K562 (cell line): ENCODE measurements around the gene ZNF787. TPM values are rescaled to one million over a fixed set of nuclear protein-coding genes. Genes with fewer than 3 reads are reported as not detected.
"Not testable (repeated sequence)": the region's sequence is repeated elsewhere in the genome, so short reads cannot be mapped to it uniquely, and the experiment has no call there.

ENCODE experiments used
- ATAC-seq: fragments of 200-7000 bp; cut with Tn5 transposase; 3 replicates; pipeline ENCODE4 v1.9.1; 2020; ENCODE audit warnings: moderate library complexity
- BruUV-seq: library from RNA; stranded (reverse); fragments of 400-500 nt; replicated peaks from 2 replicates; lab custom pipeline; 2021; lab: Mats Ljungman, UMichigan
- CTCF ChIA-PET: fragments of 300-600 bp; formaldehyde crosslinking; extraction: SDS; loops from one replicate; lab custom pipeline; 2021; ENCODE audit warnings: low intra/inter-chr PET ratio; lab: Yijun Ruan, JAX
- POLR2A ChIA-PET: fragments of 300-600, 350-650 bp; sonication (Branson Sonifier 250); formaldehyde crosslinking; extraction: SDS; loops from one replicate; lab custom pipeline; 2021; ENCODE audit warnings: antibody characterized with exemption, inconsistent platforms; lab: Yijun Ruan, JAX
- DNase-seq, 4 experiments: peaks; one replicate each; pipeline versions ENCODE4 v3.0.0 to v3.0.0-alpha.2; 2011 to 2018; ENCODE audit warnings: low spot score in 3 of 4, mixed read lengths in 3 of 4; ENCODE audit errors: extremely low read depth in 1 of 4
- FAIRE-seq: peaks from 2 replicates; lab custom pipeline; 2011; peaks lifted over from hg19 to GRCh38; lab: Jason Lieb, UNC
- H2AFZ ChIP-seq: 2 replicates; pipeline ENCODE4 v1.6.0; 2011; ENCODE audit warnings: low read depth, low read length, control low read depth, inconsistent platforms
- H3K27ac ChIP-seq: fragments of 200-600 bp; 3 replicates; pipeline ENCODE4 v1.8.0; 2011; ENCODE audit warnings: low read depth, mild to moderate bottlenecking, control low read depth, inconsistent platforms, low read length, moderate library complexity, mixed read lengths; ENCODE audit errors: extremely low read depth
- H3K27me3 ChIP-seq, 2 experiments: fragments of 300-600 bp in 1 of 2; 2 replicates in 1 of 2; 3 replicates in 1 of 2; pipeline versions ENCODE4 v1.6.0 to v1.8.0; 2011; ENCODE audit warnings: inconsistent platforms in 2 of 2, low read length in 2 of 2, mild to moderate bottlenecking in 1 of 2, mixed read lengths in 1 of 2, moderate library complexity in 1 of 2; ENCODE audit not compliant: control insufficient read depth in 2 of 2, insufficient read depth in 2 of 2
- H3K36me3 ChIP-seq: fragments of 300-600 bp; 3 replicates; pipeline ENCODE4 v1.8.0; 2011; ENCODE audit warnings: mild to moderate bottlenecking, low read length, inconsistent platforms; ENCODE audit not compliant: control insufficient read depth, insufficient read depth
- H3K4me1 ChIP-seq, 2 experiments: fragments of 200-600 bp in 1 of 2; replicated peaks in 1 of 2; 2 replicates in 1 of 2; 3 replicates in 1 of 2; pipeline versions ENCODE4 v1.5.1 to v1.8.0; 2011; ENCODE audit warnings: inconsistent platforms in 2 of 2, low read length in 2 of 2, mild to moderate bottlenecking in 1 of 2, mixed read lengths in 1 of 2, moderate library complexity in 1 of 2; ENCODE audit not compliant: control insufficient read depth in 2 of 2, insufficient read depth in 2 of 2
- H3K4me2 ChIP-seq: 2 replicates; pipeline ENCODE4 v1.6.1; 2011; ENCODE audit warnings: low read length, control low read depth, inconsistent platforms, mixed read lengths; ENCODE audit not compliant: insufficient read depth
- H3K4me3 ChIP-seq: fragments of 200-600 bp; sonication (generic), shearing (Covaris generic); 2 replicates; pipeline ENCODE4 v1.5.1; 2016; ENCODE audit warnings: control low read depth, inconsistent platforms
- H3K79me2 ChIP-seq: fragments of 200-600 bp; 3 replicates; pipeline ENCODE4 v1.8.0; 2011; ENCODE audit warnings: low read length, inconsistent platforms; ENCODE audit not compliant: control insufficient read depth, insufficient read depth
- H3K9ac ChIP-seq, 2 experiments: 2 replicates each; pipeline versions ENCODE4 v1.6.0 to v1.6.1; 2011; ENCODE audit warnings: low read depth in 2 of 2, low read length in 2 of 2, control low read depth in 1 of 2, inconsistent platforms in 1 of 2, mild to moderate bottlenecking in 1 of 2, mixed read lengths in 1 of 2; ENCODE audit not compliant: insufficient read depth in 1 of 2
- H3K9me1 ChIP-seq: one replicate; pipeline ENCODE4 v1.6.0; 2011; ENCODE audit warnings: inconsistent platforms, mild to moderate bottlenecking, low read length, moderate library complexity; ENCODE audit not compliant: control insufficient read depth, insufficient read depth
- H3K9me3 ChIP-seq: replicated peaks from 2 replicates; pipeline ENCODE4 v1.5.1; 2011; ENCODE audit warnings: low read depth, low read length, inconsistent platforms; ENCODE audit not compliant: control insufficient read depth, insufficient read depth
- H4K20me1 ChIP-seq: replicated peaks from 2 replicates; pipeline ENCODE4 v1.6.1; 2011; ENCODE audit warnings: low read length, inconsistent platforms, mixed read lengths; ENCODE audit not compliant: control insufficient read depth, insufficient read depth
- ESRRA ChIP-seq: fragments of 450-650 bp; IDR thresholded peaks from 2 replicates; pipeline ENCODE4 v1.6.1; 2014; ENCODE audit warnings: low read depth, mild to moderate bottlenecking, moderate library complexity, borderline replicate concordance
- NR2C2 ChIP-seq, 2 experiments: fragments of 200-800 bp in 1 of 2; sonication (Bioruptor generic) in 1 of 2; sonication (generic) in 1 of 2; formaldehyde crosslinking in 1 of 2; IDR thresholded peaks; 2 replicates each; pipeline versions ENCODE4 v1.6.1 to v1.8.0; 2016 to 2022; ENCODE audit warnings: mild to moderate bottlenecking in 1 of 2, missing compliant biosample characterization in 1 of 2, missing genetic modification characterization in 1 of 2, missing genetic modification reagents in 1 of 2
- POLR2G ChIP-seq: fragments of 200-400 bp; formaldehyde crosslinking; IDR thresholded peaks from 2 replicates; pipeline ENCODE4 v1.6.1; 2017; ENCODE audit warnings: low read depth, mild to moderate bottlenecking, antibody characterized with exemption, low read length, moderate library complexity
- WGBS: fragments of 100-300 bp; shearing (Covaris generic); methylation state at CpG from one replicate; pipeline ENCODE4 v1.1.6; 2016; ENCODE audit warnings: low coverage, mixed read lengths; ENCODE audit not compliant: insufficient coverage; ENCODE audit errors: missing lambda C conversion rate; 5-methylcytosine and 5-hydroxymethylcytosine counted together
- in situ Hi-C: fragments of 300-500 bp; cut with MboI; formaldehyde crosslinking; loops from 4 replicates; pipeline ENCODE4 v1.15.0; 2018; ENCODE audit warnings: inconsistent platforms, mixed read lengths
- intact Hi-C: fragments of 100-400 bp; cut with micrococcal nuclease; formaldehyde crosslinking; loops from 2 replicates; pipeline ENCODE4 v1.14.2; 2022
- polyA plus RNA-seq, 8 experiments: library from polyadenylated mRNA; depleted of rRNA in 4 of 8; stranded (reverse) in 5 of 8; unstranded in 3 of 8; fragments of >200 nt; fragmentation: Nextera tagmentation in 2 of 8; fragmentation: Illumina TruSeq in 1 of 8; extraction: Ambion mirVana in 2 of 8; extraction: Trizol in 1 of 8; gene quantifications; 2 replicates each; pipeline versions ENCODE4 v1.2.1 to v1.2.3, GENCODE V29; 2011 to 2014; ENCODE audit warnings: inconsistent platforms in 1 of 8, missing spikeins in 1 of 8
- total RNA-seq, 7 experiments: library from RNA; depleted of rRNA in 6 of 7; stranded (reverse); fragments of >200 nt in 6 of 7; fragmentation: Illumina TruSeq in 2 of 7; extraction: Trizol in 2 of 7; gene quantifications; 2 replicates each; pipeline versions ENCODE4 v1.2.1 to v1.2.3, GENCODE V29; 2011 to 2021; ENCODE audit warnings: low replicate concordance in 1 of 7
- TF ChIP-seq, protein P1 (sequence below): sonication (generic); formaldehyde crosslinking; IDR thresholded peaks from 2 replicates; pipeline ENCODE4 v1.8.0; 2022; ENCODE audit warnings: mild to moderate bottlenecking, missing genetic modification reagents

ZNF787 gene
- total and polyA plus RNA-seq, 9 of the 15 experiments (the other 6 are each of a cell fraction or from before 2014, with no cell fraction given), result 0.45 to 77.6 (median 7.3) TPM

DNA sequence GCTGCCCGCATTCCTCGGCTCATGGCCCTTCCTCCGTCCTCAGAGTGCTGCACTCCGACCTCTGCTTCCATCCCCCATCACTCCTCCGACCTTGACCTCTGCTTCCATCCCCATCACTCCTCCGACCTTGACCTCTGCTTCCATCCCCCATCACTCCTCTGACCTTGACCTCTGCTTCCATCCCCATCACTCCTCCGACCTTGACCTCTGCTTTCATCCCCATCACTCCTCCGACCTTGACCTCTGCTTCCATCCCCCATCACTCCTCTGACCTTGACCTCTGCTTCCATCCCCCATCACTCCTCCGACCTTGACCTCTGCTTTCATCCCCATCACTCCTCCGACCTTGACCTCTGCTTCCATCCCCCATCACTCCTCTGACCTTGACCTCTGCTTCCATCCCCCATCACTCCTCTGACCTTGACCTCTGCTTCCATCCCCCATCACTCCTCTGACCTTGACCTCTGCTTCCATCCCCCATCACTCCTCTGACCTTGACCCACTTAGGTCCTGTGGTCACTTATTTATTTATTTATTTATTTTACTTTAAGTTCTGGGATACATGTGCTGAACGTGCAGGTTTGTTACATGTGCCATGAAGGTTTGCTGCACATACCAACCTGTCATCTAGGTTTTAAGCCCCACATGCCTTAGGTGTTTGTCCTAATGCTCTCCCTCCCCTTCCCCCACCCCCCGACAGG, 28.0 kb upstream of the ZNF787 start:
- H3K27me3 ChIP-seq, H4K20me1 ChIP-seq, BruUV-seq, H3K4me3 ChIP-seq, POLR2A ChIA-PET, DNase-seq, H2AFZ ChIP-seq, H3K4me1 ChIP-seq, H3K4me2 ChIP-seq, H3K9ac ChIP-seq, intact Hi-C loops, ATAC-seq, H3K27ac ChIP-seq, CTCF ChIA-PET, FAIRE-seq, H3K9me1 ChIP-seq, H3K9me3 ChIP-seq: not testable (repeated sequence)
- WGBS, result 81% methylated on average over 7 of the region's 12 CpGs
- Histone ChIP-seq H3K79me2 (peaks cover 13% of the 10 kb centered on the region), H3K36me3 (peaks cover 27% of the 10 kb centered on the region; the same call in 2 of the 3 replicates)
- in situ Hi-C loops, result loop anchor here (25.0 kb wide), 1 partner anchor 987 kb away; the partner anchor contains the start of genes DNAAF3 and TNNI3
- peak; percentile 9; the same call in 1 of the 2 replicates for TF ChIP-seq ESRRA
- peak; percentile 78 for TF ChIP-seq NR2C2 (CRISPR knock-in tag; IDR thresholded peaks at IDR 0.05)
- TF ChIP-seq NR2C2 (tag; IDR thresholded peaks at IDR 0.05), result peak; percentile 72

DNA sequence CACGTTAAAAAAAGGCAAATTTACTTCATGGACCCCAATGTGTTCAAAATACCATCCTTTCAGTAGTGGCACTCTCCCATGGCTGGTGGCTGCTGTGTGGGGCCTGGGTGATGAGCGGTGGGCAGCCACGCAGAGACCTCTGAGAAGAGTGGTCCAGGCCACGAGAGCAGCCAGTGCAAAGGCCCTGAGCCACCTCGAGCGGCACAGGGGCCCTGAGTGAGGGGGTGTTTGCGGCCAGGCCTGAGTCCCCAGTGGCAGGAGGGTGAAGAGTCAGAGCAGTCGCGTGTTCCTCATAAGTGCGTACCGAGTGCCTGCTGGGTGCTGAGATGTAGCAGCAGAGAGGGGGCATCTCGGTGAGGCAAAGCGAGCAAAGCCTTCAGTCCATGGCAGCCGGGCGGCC, 27.0 kb upstream of the ZNF787 start:
- H3K4me3 ChIP-seq, result no peak overlapping the region
- no peak for ATAC-seq
- intact Hi-C loops, result no loop called here
- no peaks in the 10 kb centered on the region for H3K9me3 ChIP-seq
- H3K27ac ChIP-seq, result no peak overlapping the region
- ChIA-PET POLR2A (no interaction called here), CTCF (no interaction called here)
- H2AFZ ChIP-seq, result no peak overlapping the region
- H3K4me1 ChIP-seq, result peaks cover 0 to 10% of the 10 kb centered on the region in 2 experiments; a peak in 3 of 5 replicates
- no peaks in the 10 kb centered on the region for H3K9me1 ChIP-seq
- over 99% methylated on average over 13 of the region's 15 CpGs for WGBS
- peaks cover 19% of the 10 kb centered on the region for H3K79me2 ChIP-seq
- TF ChIP-seq, protein P1, sequence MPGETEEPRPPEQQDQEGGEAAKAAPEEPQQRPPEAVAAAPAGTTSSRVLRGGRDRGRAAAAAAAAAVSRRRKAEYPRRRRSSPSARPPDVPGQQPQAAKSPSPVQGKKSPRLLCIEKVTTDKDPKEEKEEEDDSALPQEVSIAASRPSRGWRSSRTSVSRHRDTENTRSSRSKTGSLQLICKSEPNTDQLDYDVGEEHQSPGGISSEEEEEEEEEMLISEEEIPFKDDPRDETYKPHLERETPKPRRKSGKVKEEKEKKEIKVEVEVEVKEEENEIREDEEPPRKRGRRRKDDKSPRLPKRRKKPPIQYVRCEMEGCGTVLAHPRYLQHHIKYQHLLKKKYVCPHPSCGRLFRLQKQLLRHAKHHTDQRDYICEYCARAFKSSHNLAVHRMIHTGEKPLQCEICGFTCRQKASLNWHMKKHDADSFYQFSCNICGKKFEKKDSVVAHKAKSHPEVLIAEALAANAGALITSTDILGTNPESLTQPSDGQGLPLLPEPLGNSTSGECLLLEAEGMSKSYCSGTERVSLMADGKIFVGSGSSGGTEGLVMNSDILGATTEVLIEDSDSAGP, result no peak
- TF ChIP-seq POLR2G, result 0 out of 2 replicates have a peak, but pooled peaks have one; percentile 32
- DNase-seq, result no peak
- no TSS peak for BruUV-seq
- no peak for FAIRE-seq
- peaks cover 24% of the 10 kb centered on the region; the same call in 2 of the 3 replicates for H3K36me3 ChIP-seq
- no peaks in the 10 kb centered on the region for H3K27me3 ChIP-seq
- H3K9ac ChIP-seq, result no peak overlapping the region
- H4K20me1 ChIP-seq, result no peaks in the 10 kb centered on the region; the same call in 1 of the 2 replicates
- no peak overlapping the region for H3K4me2 ChIP-seq
- in situ Hi-C loops, result loop anchor here (25.0 kb wide), 1 partner anchor 986 kb away; the partner anchor contains the start of genes DNAAF3 and TNNI3
